Testis (tissue), 2 donors: ENCODE data around the gene DOCK11.

Experiments
- POLR2A ChIP-seq: fragments of 450-650 bp; IDR thresholded peaks from one replicate; pipeline ENCODE4 v1.6.1; 2017; ENCODE audit warnings: antibody characterized with exemption, mild to moderate bottlenecking, moderate library complexity
- TF ChIP-seq, protein P1 (sequence below), 3 experiments: fragments of 450-650 bp in 2 of 3; fragments of 200-600 bp in 1 of 3; sonication (generic) in 1 of 3; IDR thresholded peaks; one replicate each; pipeline ENCODE4 v1.5.1; 2016 to 2019; ENCODE audit warnings: antibody characterized with exemption in 3 of 3, mild to moderate bottlenecking in 2 of 3, moderate library complexity in 1 of 3

DNA sequence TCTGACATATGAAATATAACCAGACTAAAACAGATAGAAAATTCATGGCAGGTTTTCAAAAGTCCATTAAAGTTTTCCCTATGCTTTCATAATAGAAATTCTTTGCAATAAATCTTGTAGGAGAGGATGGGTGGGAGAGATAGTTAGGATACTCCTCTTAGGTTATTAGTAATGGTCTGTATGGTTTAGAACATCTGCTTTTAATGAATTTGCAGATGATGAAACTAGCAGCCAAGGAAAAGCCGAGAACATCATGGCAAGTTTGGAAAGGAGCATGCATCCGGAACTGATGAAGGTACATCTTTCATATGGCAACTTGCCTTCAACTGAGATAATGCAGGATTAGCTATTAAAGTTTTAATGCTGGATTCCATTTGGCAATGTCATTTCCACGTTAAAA is 70.7 kb downstream of the DOCK11 start:
- TF ChIP-seq POLR2A: no peak
- TF ChIP-seq, protein P1, sequence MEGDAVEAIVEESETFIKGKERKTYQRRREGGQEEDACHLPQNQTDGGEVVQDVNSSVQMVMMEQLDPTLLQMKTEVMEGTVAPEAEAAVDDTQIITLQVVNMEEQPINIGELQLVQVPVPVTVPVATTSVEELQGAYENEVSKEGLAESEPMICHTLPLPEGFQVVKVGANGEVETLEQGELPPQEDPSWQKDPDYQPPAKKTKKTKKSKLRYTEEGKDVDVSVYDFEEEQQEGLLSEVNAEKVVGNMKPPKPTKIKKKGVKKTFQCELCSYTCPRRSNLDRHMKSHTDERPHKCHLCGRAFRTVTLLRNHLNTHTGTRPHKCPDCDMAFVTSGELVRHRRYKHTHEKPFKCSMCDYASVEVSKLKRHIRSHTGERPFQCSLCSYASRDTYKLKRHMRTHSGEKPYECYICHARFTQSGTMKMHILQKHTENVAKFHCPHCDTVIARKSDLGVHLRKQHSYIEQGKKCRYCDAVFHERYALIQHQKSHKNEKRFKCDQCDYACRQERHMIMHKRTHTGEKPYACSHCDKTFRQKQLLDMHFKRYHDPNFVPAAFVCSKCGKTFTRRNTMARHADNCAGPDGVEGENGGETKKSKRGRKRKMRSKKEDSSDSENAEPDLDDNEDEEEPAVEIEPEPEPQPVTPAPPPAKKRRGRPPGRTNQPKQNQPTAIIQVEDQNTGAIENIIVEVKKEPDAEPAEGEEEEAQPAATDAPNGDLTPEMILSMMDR (IDR thresholded peaks at IDR 0.05): no peak
